Tibial artery (tissue), 4 donors: ENCODE results near the gene STXBP5L.
"Not testable (repeated sequence)": the region's sequence is repeated elsewhere in the genome, so short reads cannot be mapped to it uniquely, and the experiment has no call there.

Experiments used
- DNase-seq, 2 donors: peaks; one replicate each; pipeline ENCODE4 v3.0.0-alpha.2; 2019
- H3K27ac ChIP-seq, 2 donors: fragments of 200-600 bp; sonication (generic) in 1 of 2; 1 replicate in 1 of 2; 2 replicates in 1 of 2; pipeline ENCODE4 v1.5.1; 2018 to 2019; ENCODE audit warnings: mild to moderate bottlenecking in 1 of 2
- H3K27me3 ChIP-seq, 2 donors: fragments of 200-600 bp; sonication (generic) in 1 of 2; one replicate each; pipeline versions ENCODE4 v1.5.1 to v1.6.0; 2016 to 2019
- H3K36me3 ChIP-seq, 3 donors: fragments of 200-600 bp; sonication (generic) in 2 of 3; one replicate each; pipeline ENCODE4 v1.5.1; 2016 to 2019; ENCODE audit warnings: mild to moderate bottlenecking in 2 of 3
- H3K4me1 ChIP-seq, 4 donors: fragments of 200-600 bp; sonication (generic) in 2 of 4; 1 replicate in 3 of 4; 2 replicates in 1 of 4; pipeline ENCODE4 v1.5.1; 2016 to 2019
- H3K4me3 ChIP-seq, 2 donors: fragments of 200-600 bp; sonication (generic) in 1 of 2; 1 replicate in 1 of 2; 2 replicates in 1 of 2; pipeline ENCODE4 v1.5.1; 2018 to 2019; ENCODE audit warnings: mild to moderate bottlenecking in 2 of 2
- H3K9me3 ChIP-seq, 3 donors: fragments of 200-600 bp; sonication (generic) in 1 of 3; one replicate each; pipeline ENCODE4 v1.5.1; 2016 to 2019
- intact Hi-C: fragments of 100-400 bp; cut with DNase I; formaldehyde crosslinking; loops from one replicate; pipeline ENCODE4 v1.15.0; 2023; ENCODE audit warnings: low total_unique reads
- TF ChIP-seq, protein P1 (sequence below), 2 experiments: fragments of 200-600 bp in 1 of 2; fragments of 450-650 bp in 1 of 2; IDR thresholded peaks; one replicate each; pipeline ENCODE4 v1.5.1; 2017 to 2019; ENCODE audit warnings: antibody characterized with exemption in 2 of 2, mild to moderate bottlenecking in 1 of 2, moderate library complexity in 1 of 2

The STXBP5L gene

DNA sequence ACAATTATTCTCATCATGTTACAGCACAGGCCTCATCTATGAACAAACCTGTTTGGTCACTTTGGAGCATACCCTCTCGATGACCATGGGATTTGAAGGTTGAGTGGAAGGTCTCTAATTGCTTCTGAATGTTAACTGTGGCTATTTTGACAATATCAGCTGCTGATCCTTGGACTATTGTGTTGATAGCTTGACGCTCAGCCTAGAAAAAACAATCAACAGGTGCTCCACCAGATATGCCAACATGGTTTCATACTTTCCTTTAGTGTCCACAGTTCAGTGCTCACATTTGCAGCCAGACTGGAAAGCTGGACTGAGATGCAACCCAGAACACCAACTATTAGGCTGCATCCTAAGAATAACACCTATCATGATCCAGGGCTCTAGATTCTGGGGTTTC is 528.1 kb downstream of the STXBP5L start:
- intact Hi-C loops, result no loop called here
- no peaks in the 10 kb centered on the region for H3K36me3 ChIP-seq
- H3K9me3 ChIP-seq, result no peaks in the 10 kb centered on the region
- no peak overlapping the region for H3K27ac ChIP-seq
- no peak overlapping the region for H3K4me3 ChIP-seq
- no peaks in the 10 kb centered on the region for H3K4me1 ChIP-seq
- DNase-seq, result no peak
- TF ChIP-seq, protein P1, sequence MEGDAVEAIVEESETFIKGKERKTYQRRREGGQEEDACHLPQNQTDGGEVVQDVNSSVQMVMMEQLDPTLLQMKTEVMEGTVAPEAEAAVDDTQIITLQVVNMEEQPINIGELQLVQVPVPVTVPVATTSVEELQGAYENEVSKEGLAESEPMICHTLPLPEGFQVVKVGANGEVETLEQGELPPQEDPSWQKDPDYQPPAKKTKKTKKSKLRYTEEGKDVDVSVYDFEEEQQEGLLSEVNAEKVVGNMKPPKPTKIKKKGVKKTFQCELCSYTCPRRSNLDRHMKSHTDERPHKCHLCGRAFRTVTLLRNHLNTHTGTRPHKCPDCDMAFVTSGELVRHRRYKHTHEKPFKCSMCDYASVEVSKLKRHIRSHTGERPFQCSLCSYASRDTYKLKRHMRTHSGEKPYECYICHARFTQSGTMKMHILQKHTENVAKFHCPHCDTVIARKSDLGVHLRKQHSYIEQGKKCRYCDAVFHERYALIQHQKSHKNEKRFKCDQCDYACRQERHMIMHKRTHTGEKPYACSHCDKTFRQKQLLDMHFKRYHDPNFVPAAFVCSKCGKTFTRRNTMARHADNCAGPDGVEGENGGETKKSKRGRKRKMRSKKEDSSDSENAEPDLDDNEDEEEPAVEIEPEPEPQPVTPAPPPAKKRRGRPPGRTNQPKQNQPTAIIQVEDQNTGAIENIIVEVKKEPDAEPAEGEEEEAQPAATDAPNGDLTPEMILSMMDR (IDR thresholded peaks at IDR 0.05), result no peak
- H3K27me3 ChIP-seq, result no peaks in the 10 kb centered on the region

DNA sequence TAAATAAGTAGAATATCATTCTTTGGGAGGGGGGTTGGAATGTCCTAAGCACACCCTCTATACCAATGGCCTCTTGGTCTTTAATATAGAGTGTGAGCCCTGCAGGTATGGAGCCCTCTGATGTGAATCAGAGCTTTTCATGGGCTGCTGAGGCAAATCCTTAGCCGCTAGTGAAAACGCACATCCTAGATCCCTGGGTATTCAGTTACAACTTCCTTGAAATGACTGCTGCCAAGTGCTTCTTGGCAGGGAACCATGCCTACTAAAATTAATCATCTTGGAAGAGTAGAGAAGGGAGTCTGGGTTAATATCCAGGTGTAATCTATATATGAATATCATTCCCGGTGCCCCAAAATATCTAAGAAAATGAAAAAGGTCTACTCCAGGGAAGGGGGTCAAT is 528.6 kb downstream of the STXBP5L start:
- DNase-seq, result no peak
- H3K27ac ChIP-seq, result no peak overlapping the region
- intact Hi-C loops, result no loop called here
- H3K9me3 ChIP-seq, result no peaks in the 10 kb centered on the region
- H3K36me3 ChIP-seq, result no peaks in the 10 kb centered on the region
- no peaks in the 10 kb centered on the region for H3K27me3 ChIP-seq
- TF ChIP-seq, protein P1 (IDR thresholded peaks at IDR 0.05), result no peak
- no peaks in the 10 kb centered on the region for H3K4me1 ChIP-seq
- no peak overlapping the region for H3K4me3 ChIP-seq

DNA sequence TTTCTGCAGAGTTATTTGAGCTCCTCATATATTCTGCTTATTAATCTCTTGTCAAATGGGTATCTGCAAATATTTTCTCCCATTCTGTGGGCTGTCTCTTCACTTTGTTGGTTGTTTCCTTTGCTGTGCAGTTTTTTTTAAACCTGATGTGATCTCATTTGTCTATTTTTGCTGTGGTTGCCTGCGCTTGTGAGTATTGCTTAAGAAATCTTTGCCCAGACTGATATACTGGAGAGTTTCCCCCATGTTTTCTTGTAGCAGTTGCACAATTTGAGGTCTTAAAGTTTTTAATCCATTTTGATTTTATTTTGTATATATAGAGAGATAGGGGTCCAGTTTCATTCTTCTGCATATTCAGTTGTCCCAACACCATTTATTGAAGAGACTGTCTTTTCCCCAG is 535.5 kb downstream of the STXBP5L start:
- TF ChIP-seq, protein P1 (IDR thresholded peaks at IDR 0.05), result no peak
- Histone ChIP-seq H3K9me3 (no peaks in the 10 kb centered on the region), H3K27ac (no peak overlapping the region), H3K36me3 (no peaks in the 10 kb centered on the region), H3K4me3 (no peak overlapping the region), H3K4me1 (no peaks in the 10 kb centered on the region), H3K27me3 (no peaks in the 10 kb centered on the region)
- DNase-seq, result no peak
- intact Hi-C loops, result no loop called here

DNA sequence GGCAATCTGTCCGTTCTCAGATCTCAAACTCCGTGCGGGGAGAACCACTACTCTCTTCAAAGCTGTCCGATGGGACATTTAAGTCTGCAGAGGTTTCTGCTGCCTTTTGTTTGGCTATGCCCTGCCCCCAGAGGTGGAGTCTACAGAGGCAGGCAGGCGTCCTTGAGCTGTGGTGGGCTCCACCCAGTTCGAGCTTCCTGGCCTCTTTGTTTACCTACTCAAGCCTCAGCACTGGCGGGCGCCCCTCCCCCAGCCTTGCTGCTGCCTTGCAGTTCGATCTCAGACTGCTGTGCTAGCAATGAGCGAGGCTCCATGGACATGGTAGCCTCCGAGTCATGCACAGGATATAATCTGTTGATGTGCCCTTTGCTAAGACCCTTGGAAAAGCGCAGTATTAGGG is 543.7 kb downstream of the STXBP5L start:
- H3K27ac ChIP-seq, H3K36me3 ChIP-seq, intact Hi-C loops, H3K4me3 ChIP-seq, H3K27me3 ChIP-seq, H3K9me3 ChIP-seq, DNase-seq, H3K4me1 ChIP-seq: not testable (repeated sequence)

DNA sequence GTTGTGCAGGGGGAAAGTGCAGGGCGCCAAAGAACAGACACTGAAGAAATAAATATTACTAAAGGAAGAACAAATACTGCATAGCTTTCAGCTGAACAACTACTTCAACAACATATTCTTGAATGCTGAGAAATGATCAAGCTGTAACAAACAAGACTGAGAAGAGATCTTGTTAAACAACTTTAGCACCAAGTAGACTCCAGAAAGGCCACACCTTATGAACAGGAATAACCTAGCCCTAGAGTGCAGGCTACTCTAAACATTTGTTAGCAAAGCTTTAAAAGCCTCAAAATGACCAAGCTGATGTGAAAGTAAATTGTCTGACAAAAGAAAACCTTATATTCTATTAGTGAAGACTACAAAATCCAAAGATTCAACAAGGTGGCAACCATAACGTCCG is 554.6 kb downstream of the STXBP5L start:
- Histone ChIP-seq H3K27ac (no peak overlapping the region), H3K4me3 (no peak overlapping the region), H3K4me1 (no peaks in the 10 kb centered on the region), H3K36me3 (no peaks in the 10 kb centered on the region), H3K27me3 (no peaks in the 10 kb centered on the region), H3K9me3 (no peaks in the 10 kb centered on the region)
- intact Hi-C loops, result no loop called here
- no peak for DNase-seq
- TF ChIP-seq, protein P1 (IDR thresholded peaks at IDR 0.05), result no peak

DNA sequence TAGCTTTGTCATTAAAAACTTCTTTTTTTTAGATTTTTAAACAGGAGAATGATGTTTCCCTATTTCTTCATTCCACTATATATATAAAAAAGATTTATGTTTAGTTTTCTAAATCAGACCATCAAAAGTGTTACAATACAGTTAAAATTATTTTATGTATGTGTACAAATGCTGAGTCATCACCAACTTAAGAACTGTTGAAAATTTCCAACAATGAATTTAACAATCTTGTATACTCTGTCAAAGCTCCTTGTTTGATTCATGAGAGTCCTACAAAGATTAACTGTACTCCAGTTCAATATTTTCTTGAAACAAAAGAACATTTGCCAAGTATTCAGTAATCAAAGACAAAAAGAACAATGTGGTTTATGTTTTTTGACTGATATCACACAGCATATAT is 555.7 kb downstream of the STXBP5L start:
- Histone ChIP-seq H3K4me1 (no peaks in the 10 kb centered on the region), H3K4me3 (no peak overlapping the region), H3K27ac (no peak overlapping the region), H3K9me3 (no peaks in the 10 kb centered on the region), H3K27me3 (no peaks in the 10 kb centered on the region), H3K36me3 (no peaks in the 10 kb centered on the region)
- DNase-seq, result no peak
- intact Hi-C loops, result no loop called here
- TF ChIP-seq, protein P1 (IDR thresholded peaks at IDR 0.05), result no peak
